PC-9 (cell line): Measurements from ENCODE around the gene RAB10. TPM values are rescaled to one million over a fixed set of nuclear protein-coding genes. Genes with fewer than 3 reads are reported as not detected.

Experiments used
- BruUV-seq: library from RNA; stranded (reverse); fragments of 400-500 nt; replicated peaks from 2 replicates; lab custom pipeline; 2021; lab: Mats Ljungman, UMichigan
- CTCF ChIA-PET: fragments of 300-600 bp; sonication (Branson Sonifier 250); formaldehyde crosslinking; loops from one replicate; lab custom pipeline; 2022; ENCODE audit warnings: antibody characterized with exemption; lab: Charles Lee
- POLR2A ChIA-PET: fragments of 300-600 bp; sonication (Branson Sonifier 250); formaldehyde crosslinking; loops from one replicate; lab custom pipeline; 2022; ENCODE audit warnings: antibody characterized with exemption; ENCODE audit not compliant: unreplicated experiment; lab: Charles Lee
- DNase-seq, 2 experiments: peaks; one replicate each; pipeline versions ENCODE4 v3.0.0 to v3.0.0-alpha.2; 2015 to 2022; ENCODE audit warnings: mixed read lengths in 1 of 2
- H2AFZ ChIP-seq: fragments of 200-600 bp; sonication (generic); 2 replicates; pipeline ENCODE4 v1.8.1; 2017; ENCODE audit warnings: antibody characterized with exemption
- H3F3A ChIP-seq: fragments of 200-600 bp; sonication (generic); 2 replicates; pipeline ENCODE4 v1.8.1; 2017; ENCODE audit warnings: antibody characterized with exemption, mild to moderate bottlenecking, low read depth; ENCODE audit not compliant: insufficient read depth
- H3K27ac ChIP-seq: fragments of 200-600 bp; sonication (generic); 2 replicates; pipeline ENCODE4 v1.6.1; 2016; ENCODE audit warnings: mixed run types
- H3K27me3 ChIP-seq: fragments of 200-600 bp; sonication (generic); 2 replicates; pipeline ENCODE4 v1.6.1; 2016; ENCODE audit warnings: low read depth, mixed run types; ENCODE audit not compliant: insufficient read depth
- H3K36me3 ChIP-seq: fragments of 200-600 bp; sonication (generic); 2 replicates; pipeline ENCODE4 v1.6.1; 2016; ENCODE audit warnings: low read depth, mixed run types
- H3K4me1 ChIP-seq: fragments of 200-600 bp; sonication (generic); replicated peaks from 2 replicates; pipeline ENCODE4 v1.6.1; 2016; ENCODE audit warnings: mixed run types; ENCODE audit not compliant: insufficient read depth
- H3K4me2 ChIP-seq: fragments of 200-600 bp; sonication (generic); 2 replicates; pipeline ENCODE4 v1.6.1; 2017; ENCODE audit warnings: mixed run types
- H3K4me3 ChIP-seq: fragments of 200-600 bp; sonication (generic); 2 replicates; pipeline ENCODE4 v1.6.1; 2016; ENCODE audit warnings: mixed run types
- H3K79me2 ChIP-seq: fragments of 200-600 bp; sonication (generic); 2 replicates; pipeline ENCODE4 v1.6.1; 2017; ENCODE audit warnings: low read depth, mixed run types
- H3K9me2 ChIP-seq: fragments of 200-600 bp; sonication (generic); 2 replicates; pipeline ENCODE4 v1.8.1; 2017; ENCODE audit warnings: mild to moderate bottlenecking; ENCODE audit not compliant: insufficient read depth
- H3K9me3 ChIP-seq: fragments of 200-600 bp; sonication (generic); 2 replicates; pipeline ENCODE4 v1.8.1; 2016; ENCODE audit warnings: low read depth; ENCODE audit not compliant: insufficient read depth
- H4K20me1 ChIP-seq: fragments of 200-600 bp; sonication (generic); 2 replicates; pipeline ENCODE4 v1.8.1; 2017; ENCODE audit not compliant: insufficient read depth
- CTCF ChIP-seq: fragments of 200-600 bp; sonication (generic); conservative IDR thresholded peaks from 2 replicates; pipeline ENCODE4 v1.6.1; 2017; ENCODE audit warnings: mixed run types, antibody characterized with exemption, mild to moderate bottlenecking, moderate library complexity
- EZH2 ChIP-seq: fragments of 200-600 bp; sonication (generic); IDR thresholded peaks from 2 replicates; pipeline ENCODE4 v1.8.0; 2017; ENCODE audit warnings: antibody characterized with exemption, low read depth
- intact Hi-C: fragments of 100-400 bp; cut with micrococcal nuclease; formaldehyde crosslinking; loops from one replicate; pipeline ENCODE4 v1.10.0; 2022; ENCODE audit not compliant: unreplicated experiment
- total RNA-seq: library from RNA; stranded (reverse); gene quantifications from 2 replicates; pipeline ENCODE4 v1.2.3, GENCODE V29; 2021

The RAB10 gene
- total RNA-seq, 1 experiment from 2014 or later: 171 TPM

- intact Hi-C loops: no loop called here
- no peaks in the 10 kb centered on the region for H3K36me3 ChIP-seq
- BruUV-seq: no TSS peak
- peaks cover 26% of the 10 kb centered on the region for H3F3A ChIP-seq
- H3K27me3 ChIP-seq: no peaks in the 10 kb centered on the region
- no peak overlapping the region for H2AFZ ChIP-seq
- no peaks in the 10 kb centered on the region for H3K9me2 ChIP-seq
- H3K4me1 ChIP-seq: peaks cover 55% of the 10 kb centered on the region
- ChIA-PET POLR2A (no interaction called here), CTCF (interaction anchor here (0.7 to 1.0 kb wide), 2 partner anchors 41 to 166 kb away, joined by 4 to 6 read pairs; no protein-coding TSS in a partner anchor)
- no peak overlapping the region for H3K4me2 ChIP-seq
- no peak overlapping the region for H3K4me3 ChIP-seq
- H3K79me2 ChIP-seq: no peaks in the 10 kb centered on the region
- TF ChIP-seq CTCF (no peak), EZH2 (no peak)
- DNase-seq: peak in 1 of 2 experiments; percentile 40
- no peaks in the 10 kb centered on the region for H3K9me3 ChIP-seq
- peak overlapping the region; percentile 30 for H3K27ac ChIP-seq
- H4K20me1 ChIP-seq: no peaks in the 10 kb centered on the region
These were observed 33.3 kb upstream of the RAB10 start for GRCh38 chr2:26000561-26001082.

GRCh38 chr2:26001743-26002351 is 32.0 kb upstream of the RAB10 start:
- no peak for DNase-seq
- ChIA-PET POLR2A (no interaction called here), CTCF (no interaction called here)
- Histone ChIP-seq H4K20me1 (no peaks in the 10 kb centered on the region), H3K4me3 (no peak overlapping the region), H3K9me2 (no peaks in the 10 kb centered on the region), H3K27me3 (no peaks in the 10 kb centered on the region), H3K4me1 (peaks cover 53% of the 10 kb centered on the region), H3K9me3 (no peaks in the 10 kb centered on the region), H3K27ac (no peak overlapping the region), H3K36me3 (no peaks in the 10 kb centered on the region), H2AFZ (no peak overlapping the region), H3F3A (peaks cover 28% of the 10 kb centered on the region), H3K4me2 (no peak overlapping the region), H3K79me2 (no peaks in the 10 kb centered on the region)
- TF ChIP-seq EZH2 (no peak), CTCF (no peak)
- intact Hi-C loops: no loop called here
- BruUV-seq: no TSS peak

- no peak for DNase-seq
- Histone ChIP-seq H3F3A (peaks cover 30% of the 10 kb centered on the region), H3K4me1 (peaks cover 54% of the 10 kb centered on the region), H3K27me3 (no peaks in the 10 kb centered on the region), H3K4me3 (no peak overlapping the region), H3K36me3 (no peaks in the 10 kb centered on the region), H2AFZ (no peak overlapping the region), H4K20me1 (no peaks in the 10 kb centered on the region), H3K27ac (no peak overlapping the region), H3K79me2 (no peaks in the 10 kb centered on the region), H3K9me3 (no peaks in the 10 kb centered on the region), H3K4me2 (no peak overlapping the region), H3K9me2 (no peaks in the 10 kb centered on the region)
- BruUV-seq: no TSS peak
- ChIA-PET CTCF (interaction anchor here (0.6 kb wide), 1 partner anchor 39 kb away, joined by 3 read pairs; no protein-coding TSS in a partner anchor), POLR2A (no interaction called here)
- TF ChIP-seq CTCF (no peak), EZH2 (no peak)
- intact Hi-C loops: no loop called here
These were observed 31.1 kb upstream of the RAB10 start for GRCh38 chr2:26002632-26003310.
